Hepatic stellate cell (primary cell): ENCODE measurements around the gene SCYL1.
A peak's percentile ranks its signal among the peaks of the same experiment; 100 is the strongest.

ENCODE experiments used
- DNase-seq: peaks from one replicate; pipeline ENCODE4 v3.0.0; 2011; ENCODE audit warnings: low spot score

Gene SCYL1

GRCh38 chr11:65537296-65537597 is 12.4 kb downstream of the SCYL1 start:
- DNase-seq = no peak

DNA sequence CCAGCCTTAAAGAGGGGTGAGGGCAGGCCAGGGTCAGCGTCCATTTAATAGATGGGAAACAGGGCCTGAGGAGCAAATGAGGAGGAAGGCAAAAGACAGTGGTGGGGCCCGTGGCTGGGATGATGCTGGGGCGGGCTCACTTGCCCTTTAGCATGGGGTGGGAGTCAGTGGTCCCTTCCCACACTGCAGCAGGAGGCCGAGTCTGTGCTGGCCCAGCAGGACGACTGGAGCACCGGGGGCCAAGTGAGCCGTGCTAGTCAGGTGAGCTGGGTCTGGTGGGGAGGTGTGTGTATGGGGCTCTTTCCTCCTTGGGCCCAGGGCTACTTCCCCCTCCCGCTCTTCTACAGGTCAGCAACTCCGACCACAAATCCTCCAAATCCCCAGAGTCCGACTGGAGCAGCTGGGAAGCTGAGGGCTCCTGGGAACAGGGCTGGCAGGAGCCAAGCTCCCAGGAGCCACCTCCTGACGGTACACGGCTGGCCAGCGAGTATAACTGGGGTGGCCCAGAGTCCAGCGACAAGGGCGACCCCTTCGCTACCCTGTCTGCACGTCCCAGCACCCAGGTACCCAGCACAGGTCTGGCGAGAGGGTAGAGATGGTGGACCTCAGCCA is 12.8 kb downstream of the SCYL1 start:
- no peak for DNase-seq

DNA sequence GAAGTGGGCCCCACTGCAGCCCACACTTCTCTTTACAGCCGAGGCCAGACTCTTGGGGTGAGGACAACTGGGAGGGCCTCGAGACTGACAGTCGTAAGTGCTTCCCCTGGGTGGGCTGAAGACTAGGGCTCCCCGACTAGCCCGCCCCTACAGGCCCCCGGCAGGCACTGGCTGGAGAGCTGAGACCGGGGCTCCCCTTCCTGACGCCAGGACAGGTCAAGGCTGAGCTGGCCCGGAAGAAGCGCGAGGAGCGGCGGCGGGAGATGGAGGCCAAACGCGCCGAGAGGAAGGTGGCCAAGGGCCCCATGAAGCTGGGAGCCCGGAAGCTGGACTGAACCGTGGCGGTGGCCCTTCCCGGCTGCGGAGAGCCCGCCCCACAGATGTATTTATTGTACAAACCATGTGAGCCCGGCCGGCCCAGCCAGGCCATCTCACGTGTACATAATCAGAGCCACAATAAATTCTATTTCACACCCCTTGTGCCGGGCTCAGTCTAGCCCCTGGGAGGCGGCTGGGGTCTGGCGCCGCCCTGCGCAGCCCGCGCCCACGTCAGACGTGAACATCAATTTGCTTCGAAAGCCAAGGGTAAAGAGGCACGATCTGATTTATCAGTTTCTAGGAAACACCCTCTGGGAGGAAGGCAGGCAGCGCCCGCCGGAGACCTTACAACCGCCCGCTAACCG is 13.5 kb downstream of the SCYL1 start:
- DNase-seq = no peak

GRCh38 chr11:65538915-65539743 is 14.2 kb downstream of the SCYL1 start:
- no peak for DNase-seq

DNA sequence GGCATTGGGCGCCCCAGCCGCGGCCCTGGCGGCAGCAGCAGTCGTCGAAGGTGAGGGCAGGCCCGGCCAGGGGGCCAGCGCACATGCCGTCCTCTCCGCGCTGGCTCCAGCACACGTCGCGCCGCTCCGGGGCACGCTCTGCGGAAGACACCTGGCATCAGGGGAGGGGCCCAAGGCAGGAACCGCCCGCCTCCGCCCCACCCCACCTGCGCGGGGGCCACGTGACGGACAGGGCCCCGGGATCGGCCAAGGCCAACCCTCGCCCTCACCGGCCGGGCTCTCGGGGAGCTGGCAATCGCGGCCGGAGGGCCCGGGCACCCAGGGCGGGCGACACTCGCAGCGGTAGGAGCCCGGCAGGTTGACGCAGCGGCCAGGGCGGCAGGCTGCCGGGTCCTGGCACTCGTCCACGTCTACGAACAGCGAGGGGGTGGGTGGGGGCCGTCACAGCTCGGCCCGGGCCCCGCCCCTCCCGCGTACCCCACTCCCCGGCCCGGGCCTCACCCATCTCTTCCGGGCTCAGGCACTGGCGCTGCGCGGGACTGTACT is 14.9 kb downstream of the SCYL1 start:
- no peak for DNase-seq

- DNase-seq = peak; percentile 98
Observed at GRCh38 chr11:65540290-65541092, 15.6 kb downstream of the SCYL1 start.

DNA sequence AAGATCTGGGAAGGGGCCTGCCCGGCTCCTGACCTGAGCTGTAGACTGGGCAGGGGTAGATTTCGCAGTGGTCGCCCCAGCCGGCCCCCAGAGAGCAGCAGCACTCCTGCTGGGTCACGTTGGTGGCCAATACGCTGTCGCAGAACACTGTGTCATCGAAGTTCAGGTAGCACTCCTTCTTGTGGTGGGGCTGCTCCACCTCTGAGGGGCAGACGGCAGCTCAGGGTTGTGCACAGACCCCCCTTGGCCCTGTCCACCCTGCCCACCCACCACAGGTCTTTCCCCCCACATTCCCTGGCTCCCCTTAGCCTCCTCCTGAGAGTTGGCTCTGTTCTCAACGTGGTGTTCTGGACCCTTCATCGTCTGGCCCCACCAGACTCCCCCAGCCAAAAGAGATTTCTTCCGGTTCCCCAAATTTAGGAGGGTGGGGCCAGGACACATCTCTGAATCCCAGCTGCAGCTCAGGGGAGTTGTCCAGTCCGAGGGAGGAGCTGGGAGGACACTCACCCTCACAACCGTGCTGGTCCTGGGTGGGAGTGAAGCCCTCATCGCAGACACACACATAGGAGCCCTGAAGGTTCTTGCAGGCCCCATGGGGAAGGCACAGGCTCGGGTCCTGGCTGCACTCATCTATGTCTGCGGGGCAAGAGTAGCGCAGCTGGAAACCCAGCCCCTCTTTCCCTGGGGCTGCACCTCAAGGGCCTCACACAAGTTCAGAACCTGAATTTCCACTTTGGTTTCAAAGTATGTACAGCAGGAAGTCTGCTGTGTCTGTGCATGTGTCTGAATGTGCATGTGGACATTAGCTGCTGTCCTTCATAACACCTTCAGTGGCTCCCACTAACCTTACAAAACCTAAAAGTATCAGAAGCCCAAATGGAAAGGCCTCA is 16.5 kb downstream of the SCYL1 start:
- no peak for DNase-seq

DNA sequence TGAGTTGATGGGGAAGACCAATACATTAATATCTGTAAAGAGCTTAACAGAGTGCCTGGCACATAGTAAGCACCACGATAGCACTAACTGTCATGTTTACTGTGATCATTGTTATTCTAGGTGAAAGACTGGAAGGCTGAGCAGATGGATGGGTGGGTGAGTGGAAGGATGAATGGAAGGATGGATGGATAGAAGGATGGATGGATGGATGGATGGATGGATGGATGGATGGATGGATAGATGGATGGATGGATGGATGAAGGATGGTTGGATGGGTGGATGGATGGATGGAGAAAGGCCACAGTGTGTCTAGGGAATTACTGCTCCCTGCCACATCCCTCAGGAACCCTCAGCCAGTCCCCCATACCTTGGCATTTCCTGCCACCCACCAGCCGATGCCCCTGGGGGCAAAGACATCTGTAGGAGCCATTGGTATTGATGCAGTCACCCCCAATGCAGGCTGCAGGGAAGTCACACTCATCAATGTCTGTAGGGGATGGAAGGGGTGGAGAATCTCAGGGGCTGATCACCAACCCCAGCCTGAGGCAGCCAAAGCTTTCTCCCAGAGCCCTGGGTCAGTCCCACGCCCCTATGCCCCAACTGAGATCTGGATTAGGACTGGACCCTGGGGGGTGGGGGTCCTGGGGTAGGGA is 18.0 kb downstream of the SCYL1 start:
- DNase-seq = no peak

GRCh38 chr11:65545853-65546216 is 21.0 kb downstream of the SCYL1 start:
- DNase-seq = no peak

DNA sequence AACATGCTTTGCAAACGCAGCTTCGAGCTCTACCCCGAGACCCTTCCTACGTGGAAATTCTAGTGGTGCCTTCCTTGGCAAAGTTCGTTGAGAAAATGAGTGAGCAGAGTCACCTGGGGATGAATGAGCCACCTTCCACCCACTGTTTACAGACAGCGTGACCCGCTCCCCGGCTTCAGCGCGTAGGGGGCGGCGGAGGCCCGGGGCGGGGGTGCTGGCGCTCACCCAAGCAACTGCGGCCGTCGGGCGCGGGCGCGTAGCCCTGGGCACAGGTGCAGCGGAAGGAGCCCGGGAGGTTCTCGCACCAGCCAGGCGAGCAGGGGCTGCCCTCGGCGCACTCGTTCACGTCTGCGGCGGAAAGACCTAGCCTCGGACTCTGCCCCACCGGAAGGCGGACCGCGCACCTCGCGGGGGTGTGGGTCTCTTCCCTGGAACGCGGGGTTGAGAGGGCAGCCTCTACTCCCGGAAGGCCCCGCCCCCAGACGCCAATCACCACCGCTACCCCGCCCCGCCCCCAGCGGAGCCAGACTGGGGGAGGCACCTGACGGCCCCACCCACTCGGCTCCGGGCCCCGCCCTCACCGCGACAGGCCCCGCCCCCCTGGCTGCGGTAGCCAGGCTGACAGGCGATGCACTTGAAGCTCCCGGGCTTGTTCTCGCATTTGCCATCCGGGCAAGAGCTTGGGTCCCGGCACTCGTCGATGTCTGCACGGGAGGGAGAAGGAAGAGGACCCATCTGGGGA is 21.5 kb downstream of the SCYL1 start:
- no peak for DNase-seq

GRCh38 chr11:65547446-65548125 is 22.7 kb downstream of the SCYL1 start:
- DNase-seq = no peak

- no peak for DNase-seq
Observed at GRCh38 chr11:65548395-65548794, 23.5 kb downstream of the SCYL1 start.

DNA sequence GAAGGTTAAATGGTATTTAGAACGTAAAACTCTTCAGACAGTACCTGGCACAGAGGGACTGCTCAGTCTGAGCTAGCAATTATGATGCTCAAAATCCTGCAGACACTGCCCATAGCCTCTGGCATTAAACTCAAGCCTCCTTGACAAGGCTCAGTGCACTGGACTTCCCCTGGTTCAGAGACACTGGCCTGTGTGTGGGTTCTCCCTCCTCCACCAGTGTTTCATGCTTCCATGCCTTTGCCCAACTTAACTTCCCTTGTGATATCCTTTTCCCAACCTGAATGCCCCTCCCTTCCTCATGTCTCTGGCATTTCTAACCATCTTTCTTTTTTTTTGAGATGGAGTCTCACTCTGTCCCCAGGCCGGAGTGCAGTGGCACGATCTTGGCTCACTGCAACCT is 24.2 kb downstream of the SCYL1 start:
- no peak for DNase-seq

- DNase-seq = no peak
Observed at GRCh38 chr11:65551572-65552387, 26.9 kb downstream of the SCYL1 start.

DNA sequence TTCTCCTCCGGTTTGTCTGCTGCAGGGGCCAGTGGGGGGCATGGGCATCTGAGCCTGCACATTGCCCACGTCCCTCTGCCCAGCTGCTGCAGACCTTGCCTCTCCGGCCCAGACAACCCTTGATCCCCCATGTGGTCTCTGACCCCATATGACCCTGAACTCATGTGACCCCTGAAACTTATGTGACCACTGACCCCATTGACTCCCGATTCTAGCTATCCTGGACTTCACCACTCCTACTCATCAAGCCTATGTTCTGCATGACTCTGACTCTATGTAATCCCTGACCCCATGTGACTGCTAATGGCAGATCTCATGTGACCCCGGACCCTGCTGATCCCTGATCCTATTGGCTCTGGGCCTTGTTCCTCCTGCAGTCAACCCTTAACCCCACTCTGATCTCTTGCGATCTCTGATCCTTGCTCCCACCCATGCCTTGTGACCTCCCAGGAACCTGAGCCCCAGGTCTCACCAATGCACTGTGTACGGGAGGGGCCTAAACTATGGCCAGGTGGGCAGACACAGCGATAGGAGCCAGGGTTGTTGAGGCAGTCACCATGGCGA is 27.6 kb downstream of the SCYL1 start:
- no peak for DNase-seq

- no peak for DNase-seq
Observed at GRCh38 chr11:65553301-65554001, 28.6 kb downstream of the SCYL1 start.

DNA sequence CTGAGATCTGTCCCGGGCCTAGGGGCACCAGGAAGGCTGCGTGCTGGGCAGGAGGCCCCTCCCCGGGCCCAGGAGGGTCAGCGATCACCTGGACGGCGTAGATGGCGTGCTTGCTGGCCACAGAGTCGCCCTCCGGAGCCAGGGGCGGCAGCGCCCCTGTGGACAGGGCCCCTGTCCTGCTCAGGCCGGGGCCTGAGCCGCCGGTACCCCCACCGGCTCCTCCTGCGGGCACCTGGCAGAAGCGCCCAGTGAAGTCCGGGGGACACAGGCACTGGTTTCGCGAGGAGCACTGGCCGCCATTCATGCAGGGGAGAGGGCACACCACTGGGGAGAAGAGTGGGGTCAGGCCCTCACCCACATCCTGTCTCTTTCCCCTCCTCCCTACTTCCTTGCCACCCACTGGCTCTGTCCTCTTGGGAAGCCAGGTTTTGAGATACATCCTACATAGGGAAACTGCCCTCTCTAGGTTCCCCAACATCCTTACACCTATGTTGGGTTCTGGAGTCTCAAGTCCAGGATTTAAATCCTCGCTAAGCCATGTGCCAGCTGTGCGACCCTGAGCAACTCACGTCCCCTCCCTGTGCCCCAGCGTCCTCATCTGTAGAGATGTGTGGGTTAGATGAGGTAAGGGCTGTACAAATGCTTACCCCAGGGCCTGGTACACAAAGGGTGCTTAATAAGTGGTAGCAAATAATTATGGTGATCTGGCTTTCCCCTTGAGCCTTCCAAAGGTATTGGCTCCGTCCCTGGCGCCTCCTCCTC is 29.4 kb downstream of the SCYL1 start:
- DNase-seq = no peak
